ENCODE data around the gene FBXO28.

The FBXO28 gene

GRCh38 chr1:224177356-224177999 is 63.6 kb downstream of the FBXO28 start:
- DNase-seq (ENCODE audit: insufficient read length, low spot score) (no peak), FAIRE-seq (no peak)
- no peak for TF ChIP-seq CTCF (IDR thresholded peaks at IDR 0.05; ENCODE audit: insufficient read depth, missing control alignments)

GRCh38 chr1:224178894-224179293 is 65.0 kb downstream of the FBXO28 start:
- DNase-seq (ENCODE audit: insufficient read length, low spot score) (no peak), FAIRE-seq (no peak)
- TF ChIP-seq CTCF (IDR thresholded peaks at IDR 0.05; ENCODE audit: insufficient read depth, missing control alignments), result no peak

- FAIRE-seq, result no peak
- no peak for TF ChIP-seq CTCF (IDR thresholded peaks at IDR 0.05; ENCODE audit: insufficient read depth, missing control alignments)
- no peak for DNase-seq (ENCODE audit: insufficient read length, low spot score)
These were observed 67.0 kb downstream of the FBXO28 start for GRCh38 chr1:224180783-224181452.

GRCh38 chr1:224181453-224181810 is 67.5 kb downstream of the FBXO28 start:
- FAIRE-seq (no peak), DNase-seq (ENCODE audit: insufficient read length, low spot score) (no peak)
- no peak for TF ChIP-seq CTCF (IDR thresholded peaks at IDR 0.05; ENCODE audit: insufficient read depth, missing control alignments)

- TF ChIP-seq CTCF (IDR thresholded peaks at IDR 0.05; ENCODE audit: insufficient read depth, missing control alignments), result no peak
- FAIRE-seq (no peak), DNase-seq (ENCODE audit: insufficient read length, low spot score) (peak; percentile 28)
These were observed 68.3 kb downstream of the FBXO28 start for GRCh38 chr1:224182057-224182865.

GRCh38 chr1:224182866-224183590 is 69.1 kb downstream of the FBXO28 start, which contains the start of gene DEGS1:
TSS of gene DEGS1 (plus strand) at chr1:224183240. CDS start at chr1:224183337, 97 bp downstream.
- peak; percentile 90 for DNase-seq (ENCODE audit: insufficient read length, low spot score)
- TF ChIP-seq CTCF (IDR thresholded peaks at IDR 0.05; ENCODE audit: insufficient read depth, missing control alignments), result no peak
- FAIRE-seq, result no peak

Data from D721Med (cell line).